HUES6 (cell line): ENCODE data around the gene DICER1.

Source experiments
- H3K27ac ChIP-seq: 2 replicates; pipeline ENCODE4 v1.7.0; 2013; ENCODE audit warnings: low read depth, mild to moderate bottlenecking, low read length, inconsistent platforms
- H3K27me3 ChIP-seq: 2 replicates; pipeline ENCODE4 v1.6.1; 2013; ENCODE audit warnings: low read length; ENCODE audit not compliant: control insufficient read depth, insufficient read depth
- H3K36me3 ChIP-seq: 2 replicates; pipeline ENCODE4 v1.6.1; 2013; ENCODE audit warnings: low read length; ENCODE audit not compliant: control insufficient read depth, insufficient read depth
- H3K4me1 ChIP-seq: 2 replicates; pipeline ENCODE4 v1.6.1; 2013; ENCODE audit warnings: low read length; ENCODE audit not compliant: control insufficient read depth, insufficient read depth
- H3K4me3 ChIP-seq: 2 replicates; pipeline ENCODE4 v1.5.1; 2013; ENCODE audit warnings: low read depth, low read length
- H3K9ac ChIP-seq: one replicate; pipeline ENCODE4 v1.6.1; 2013; ENCODE audit warnings: mild to moderate bottlenecking, low read length
- H3K9me3 ChIP-seq: 2 replicates; pipeline ENCODE4 v1.6.1; 2013; ENCODE audit warnings: low read depth, low read length; ENCODE audit not compliant: control insufficient read depth, insufficient read depth

The DICER1 gene

DNA sequence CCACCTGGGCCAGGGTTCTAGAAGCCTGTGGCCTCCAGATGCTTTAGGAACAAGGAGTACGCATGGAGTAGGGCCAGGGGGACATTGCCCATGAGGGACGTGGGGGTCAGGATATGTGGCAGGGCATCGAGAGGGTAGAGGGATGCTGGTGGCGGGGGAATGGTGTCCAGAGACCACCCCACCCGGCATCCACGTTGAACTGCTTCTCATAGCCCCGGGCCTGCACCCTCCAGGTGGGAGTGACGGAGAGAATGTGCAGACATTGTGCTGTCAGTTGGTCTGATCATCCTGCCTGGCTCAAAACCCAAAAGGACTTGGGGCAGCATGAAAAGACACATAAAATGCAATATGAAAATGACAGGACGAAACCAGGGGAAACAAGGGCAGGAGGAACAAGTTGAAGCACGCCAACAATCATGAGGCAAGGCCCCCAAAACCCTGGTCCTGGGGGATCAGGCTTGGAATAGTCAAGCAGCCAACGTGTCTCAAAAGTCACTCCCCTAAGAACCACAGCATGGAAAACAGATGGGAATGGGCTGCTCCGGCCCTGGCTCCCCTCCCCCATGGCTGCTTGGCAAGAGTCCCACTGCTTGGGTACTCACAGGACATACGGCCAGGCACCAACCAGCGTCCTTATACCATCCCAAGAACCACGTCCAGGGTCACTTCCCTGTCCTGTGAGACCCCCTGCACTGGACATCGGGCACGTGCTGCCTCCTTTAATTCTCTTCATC, 117.9 kb downstream of the DICER1 start:
- Histone ChIP-seq H3K27ac (no peak overlapping the region), H3K4me3 (no peak overlapping the region), H3K9ac (no peak overlapping the region), H3K36me3 (no peaks in the 10 kb centered on the region), H3K27me3 (no peaks in the 10 kb centered on the region), H3K9me3 (no peaks in the 10 kb centered on the region), H3K4me1 (no peaks in the 10 kb centered on the region)

DNA sequence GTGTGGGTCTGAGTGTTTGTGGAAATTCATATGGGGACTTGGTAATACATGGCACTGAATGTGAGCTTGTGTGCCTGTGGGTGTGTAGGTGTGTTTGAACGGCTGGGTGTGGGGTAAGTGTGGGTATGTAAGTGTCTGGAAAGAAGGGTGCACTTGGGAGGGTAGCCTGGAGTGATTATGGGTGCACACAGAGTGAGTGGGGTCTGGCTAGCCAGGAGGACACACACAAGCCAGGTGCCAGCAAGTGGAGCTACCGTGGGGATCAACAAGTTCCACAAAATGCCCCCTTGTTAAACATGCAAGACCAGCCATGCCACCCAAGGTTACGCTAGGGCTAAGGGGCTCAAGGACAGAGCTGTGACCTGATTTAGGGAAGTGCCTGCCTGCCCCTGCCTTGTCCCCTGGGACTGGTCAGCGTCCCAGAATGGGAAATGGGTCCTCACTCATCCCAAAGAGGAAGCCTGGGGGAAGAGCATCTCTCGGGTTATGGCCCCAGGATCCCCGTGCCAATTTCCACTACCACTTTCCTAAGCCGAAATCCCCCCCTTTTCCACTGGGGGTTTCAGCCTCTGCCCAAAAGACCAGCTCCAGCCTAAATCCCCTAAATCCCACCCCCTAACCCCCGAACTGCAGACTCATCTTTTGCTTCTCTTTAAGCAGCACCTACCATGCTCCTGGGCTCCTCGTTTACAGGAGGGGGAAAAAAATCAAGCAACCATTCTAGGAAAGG, 118.6 kb downstream of the DICER1 start:
- no peaks in the 10 kb centered on the region for H3K27me3 ChIP-seq

DNA sequence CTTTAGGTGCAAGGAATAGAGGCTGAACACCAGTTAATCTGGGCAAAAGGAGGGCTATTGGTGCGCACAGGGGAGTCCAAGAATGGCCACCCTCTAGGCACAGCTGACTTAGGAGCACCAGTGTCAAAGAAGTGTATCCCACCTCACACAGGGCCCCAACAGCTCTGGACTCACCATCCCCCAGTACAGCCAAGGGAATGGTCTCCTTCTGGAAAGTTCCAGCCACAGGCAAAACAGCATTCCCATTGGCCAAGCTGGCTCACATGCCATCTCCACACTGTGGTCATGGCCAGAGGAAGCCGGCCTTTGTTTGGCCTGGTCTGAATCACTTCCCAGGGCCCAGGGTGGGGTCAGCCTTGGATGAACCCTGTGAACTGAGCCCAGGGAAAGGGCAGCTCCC, 120.1 kb downstream of the DICER1 start:
- H3K36me3 ChIP-seq, result no peaks in the 10 kb centered on the region

More for the DNA sequence above, 118.6 kb downstream of the DICER1 start:
- H3K36me3 ChIP-seq, result no peaks in the 10 kb centered on the region
- H3K9ac ChIP-seq, result no peak overlapping the region
- no peaks in the 10 kb centered on the region for H3K4me1 ChIP-seq
- no peaks in the 10 kb centered on the region for H3K9me3 ChIP-seq
- H3K4me3 ChIP-seq, result no peak overlapping the region
- H3K27ac ChIP-seq, result no peak overlapping the region

More for the DNA sequence above, 120.1 kb downstream of the DICER1 start:
- Histone ChIP-seq H3K27me3 (no peaks in the 10 kb centered on the region), H3K4me1 (no peaks in the 10 kb centered on the region), H3K4me3 (no peak overlapping the region), H3K9me3 (no peaks in the 10 kb centered on the region), H3K9ac (no peak overlapping the region), H3K27ac (no peak overlapping the region)
